ENCODE results near the gene SLC5A9.
A peak's percentile ranks its signal among the peaks of the same experiment; 100 is the strongest.
"Not testable (repeated sequence)": the region's sequence is repeated elsewhere in the genome, so short reads cannot be mapped to it uniquely, and the experiment has no call there.

The SLC5A9 gene

GRCh38 chr1:48222501-48223242, at the start of gene SLC5A9:
TSS of gene SLC5A9 (plus strand) at chr1:48222716. CDS start at chr1:48222737, 21 bp downstream.
- no peak for DNase-seq

- DNase-seq: no peak
Measured at GRCh38 chr1:48175116-48175515, 47.4 kb upstream of the SLC5A9 start.

GRCh38 chr1:48177257-48177656, 45.3 kb upstream of the SLC5A9 start:
- no peak for DNase-seq

GRCh38 chr1:48181669-48182367, 40.7 kb upstream of the SLC5A9 start:
- DNase-seq: no peak

GRCh38 chr1:48182439-48182838, 40.1 kb upstream of the SLC5A9 start:
- peak; percentile 86 for DNase-seq

GRCh38 chr1:48186306-48186839, 36.1 kb upstream of the SLC5A9 start:
- no peak for DNase-seq

GRCh38 chr1:48187969-48188563, 34.5 kb upstream of the SLC5A9 start:
- DNase-seq: no peak

GRCh38 chr1:48190881-48191280, 31.6 kb upstream of the SLC5A9 start:
- no peak for DNase-seq

GRCh38 chr1:48194801-48195200, 27.7 kb upstream of the SLC5A9 start:
- DNase-seq: no peak

- no peak for DNase-seq
Measured at GRCh38 chr1:48196237-48196636, 26.3 kb upstream of the SLC5A9 start.

- no peak for DNase-seq
Measured at GRCh38 chr1:48198970-48199369, 23.5 kb upstream of the SLC5A9 start.

- no peak for DNase-seq
Measured at GRCh38 chr1:48200166-48200900, 22.2 kb upstream of the SLC5A9 start.

GRCh38 chr1:48202030-48202752, 20.3 kb upstream of the SLC5A9 start:
- DNase-seq: peak; percentile 37

- no peak for DNase-seq
Measured at GRCh38 chr1:48203287-48203900, 19.1 kb upstream of the SLC5A9 start.

GRCh38 chr1:48205522-48205921, 17.0 kb upstream of the SLC5A9 start:
- DNase-seq: no peak

GRCh38 chr1:48206371-48206770, 16.1 kb upstream of the SLC5A9 start:
- no peak for DNase-seq

- DNase-seq: no peak
Measured at GRCh38 chr1:48207131-48207530, 15.4 kb upstream of the SLC5A9 start.

GRCh38 chr1:48207536-48208075, 14.9 kb upstream of the SLC5A9 start:
- no peak for DNase-seq

- no peak for DNase-seq
Measured at GRCh38 chr1:48208251-48208650, 14.3 kb upstream of the SLC5A9 start.

- no peak for DNase-seq
Measured at GRCh38 chr1:48208652-48209051, 13.9 kb upstream of the SLC5A9 start.

- DNase-seq: not testable (repeated sequence)
Measured at GRCh38 chr1:48213462-48213861, 9.1 kb upstream of the SLC5A9 start.

GRCh38 chr1:48214366-48214765, 8.2 kb upstream of the SLC5A9 start:
- not testable (repeated sequence) for DNase-seq
